NB4 (cell line): ENCODE measurements around the gene ADAM17.

Experiments used
- CTCF ChIP-seq: IDR thresholded peaks from one replicate; pipeline ENCODE4 v1.5.1; 2012; ENCODE audit warnings: low read depth, low read length
- POLR2A ChIP-seq: IDR thresholded peaks from 2 replicates; pipeline ENCODE4 v1.6.1; 2011; ENCODE audit warnings: mild to moderate bottlenecking; ENCODE audit not compliant: insufficient read length; ENCODE audit errors: extremely low read depth

GRCh38 chr2:9460441-9461017, 95.1 kb downstream of the ADAM17 start:
- TF ChIP-seq CTCF (no peak), POLR2A (no peak)
